IPS DF 4.7 (cell line): ENCODE results near the gene CNOT8.
"Not testable (repeated sequence)": the region's sequence is repeated elsewhere in the genome, so short reads cannot be mapped to it uniquely, and the experiment has no call there.

Experiments used
- DNase-seq: peaks from one replicate; pipeline ENCODE4 v3.0.0-alpha.2; 2013; ENCODE audit warnings: low spot score; ENCODE audit errors: extremely low read depth

Gene CNOT8

DNA sequence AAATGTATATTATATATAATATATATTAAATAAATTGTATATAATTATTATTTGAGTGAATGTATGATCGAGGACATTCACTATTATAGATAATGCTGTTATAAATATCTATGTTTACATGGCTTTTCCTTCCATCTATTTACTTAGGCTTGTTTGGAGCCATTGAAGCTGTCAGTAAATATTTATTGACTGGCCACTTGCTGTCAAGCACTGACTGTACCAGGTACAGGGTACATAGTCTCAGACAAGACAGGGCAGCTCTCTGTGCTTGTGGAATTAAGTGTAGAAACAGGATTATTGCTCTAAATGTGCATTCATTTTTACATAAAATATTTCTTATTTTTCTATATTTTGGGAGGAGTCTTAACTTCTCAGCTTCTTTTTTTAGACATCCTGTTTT is 24.4 kb upstream of the CNOT8 start:
- no peak for DNase-seq

DNA sequence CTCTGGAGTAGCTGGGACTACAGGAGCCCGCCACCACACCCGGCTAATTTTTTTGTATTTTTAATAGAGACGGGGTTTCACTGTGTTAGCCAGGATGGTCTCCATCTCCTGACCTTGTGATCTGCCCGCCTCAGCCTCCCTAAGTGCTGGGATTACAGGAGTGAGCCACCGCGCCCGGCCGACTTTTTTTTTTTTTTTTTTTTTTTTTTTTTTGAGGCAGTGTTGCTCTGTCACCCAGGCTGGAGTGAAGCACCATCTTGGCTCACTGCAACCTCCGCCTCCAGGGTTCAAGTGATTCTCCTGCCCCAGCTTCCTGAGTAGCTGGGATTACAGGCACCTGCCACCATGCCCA is 22.8 kb upstream of the CNOT8 start:
- not testable (repeated sequence) for DNase-seq

DNA sequence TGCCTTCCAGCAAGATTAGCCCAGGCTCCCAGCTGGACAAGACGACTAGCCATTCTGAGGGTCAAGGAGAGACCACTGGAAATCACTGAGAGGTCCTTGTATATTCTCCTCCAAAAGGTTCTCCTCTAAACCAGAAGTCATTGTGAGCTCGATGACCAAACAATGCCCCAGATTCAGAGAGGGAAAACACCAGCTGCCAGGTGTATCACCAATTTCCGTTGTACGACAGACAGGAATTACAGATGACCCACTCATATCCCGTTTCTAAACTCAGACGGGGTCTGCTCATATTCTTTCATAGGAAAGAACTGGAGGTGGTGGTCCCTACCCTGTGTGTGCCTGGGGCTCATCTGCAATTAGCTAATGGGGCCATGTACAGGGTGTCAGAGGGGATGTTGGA is 22.2 kb upstream of the CNOT8 start:
- DNase-seq, result no peak

DNA sequence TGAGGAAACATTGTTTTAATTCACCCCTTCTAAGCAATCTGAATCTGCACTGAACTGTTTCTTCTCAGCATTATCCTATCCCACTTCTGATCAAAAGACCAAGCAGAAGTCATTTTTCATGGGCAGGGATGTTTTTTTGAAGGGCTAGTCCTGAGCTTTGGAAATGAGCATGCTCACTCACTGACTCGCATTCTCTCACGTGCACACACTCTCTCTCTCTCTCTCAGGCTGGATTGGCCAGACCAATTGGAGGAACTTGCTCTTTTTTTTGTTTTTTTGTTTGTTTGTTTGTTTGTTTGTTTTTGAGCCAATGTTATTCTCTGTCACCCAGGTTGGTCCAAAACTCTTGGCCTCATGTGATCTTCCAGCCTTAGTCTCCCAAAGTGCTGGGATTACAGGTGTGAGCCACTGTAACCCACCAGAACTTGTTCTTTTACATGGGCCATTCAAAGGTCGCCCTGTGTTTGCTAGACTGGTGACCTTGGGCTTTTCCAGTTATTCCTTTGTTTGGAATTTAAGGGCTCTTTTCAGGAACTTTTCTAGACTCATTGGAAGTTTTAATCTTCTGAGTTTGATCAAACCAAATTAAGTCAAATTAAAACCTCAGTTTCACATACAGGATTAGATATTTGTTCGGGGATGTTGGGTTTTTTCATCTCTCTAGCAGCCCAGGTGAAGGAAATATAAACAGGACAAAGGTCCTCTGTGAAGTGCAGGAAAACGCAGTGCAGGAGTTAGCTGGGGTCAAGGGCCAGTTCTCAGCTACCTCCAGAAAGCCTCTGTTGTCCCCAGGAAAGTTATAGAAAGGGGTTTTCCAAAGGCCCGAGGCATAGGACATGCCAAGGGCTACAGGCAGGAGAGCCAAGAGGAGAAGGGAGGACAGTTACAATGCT is 21.2 kb upstream of the CNOT8 start:
- no peak for DNase-seq

DNA sequence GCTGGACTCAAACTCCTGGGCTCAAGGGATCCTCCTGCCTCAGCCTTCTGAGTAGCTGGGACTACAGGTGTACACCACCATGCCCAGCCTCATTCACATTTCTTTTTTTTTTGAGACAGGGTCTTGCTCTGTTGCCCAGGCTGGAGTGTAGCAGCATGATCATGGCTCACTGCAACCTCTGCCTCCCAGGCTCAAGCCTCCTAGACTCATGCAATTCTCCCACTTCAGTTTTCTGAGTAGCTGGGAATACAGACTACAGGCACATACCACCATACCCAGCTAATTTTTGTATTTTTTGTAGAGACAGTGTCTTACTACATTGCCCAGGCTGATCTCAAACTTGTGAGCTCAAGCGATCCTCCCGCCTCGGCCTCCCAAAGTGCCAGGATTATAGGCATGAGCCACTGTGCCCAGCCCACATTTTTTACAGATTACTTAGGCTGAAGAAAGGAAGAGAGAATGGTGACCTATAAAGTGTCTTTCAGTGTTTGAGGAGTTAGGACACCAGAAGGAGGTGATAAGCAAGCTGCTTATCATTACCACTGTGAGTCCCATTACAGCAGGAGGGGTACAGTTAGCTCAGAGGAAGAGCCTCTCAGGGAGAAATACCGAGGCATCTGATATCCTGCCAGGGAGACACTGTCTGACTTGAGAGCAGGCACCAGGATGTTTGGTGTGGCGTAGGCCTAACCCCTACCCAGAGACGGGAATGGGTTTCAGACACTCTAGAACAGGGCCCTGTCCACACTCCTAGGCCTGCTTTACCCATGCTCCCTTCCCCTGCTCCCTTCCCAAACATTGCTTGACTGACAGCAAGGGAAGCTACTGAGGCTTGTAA is 17.8 kb upstream of the CNOT8 start:
- no peak for DNase-seq

DNA sequence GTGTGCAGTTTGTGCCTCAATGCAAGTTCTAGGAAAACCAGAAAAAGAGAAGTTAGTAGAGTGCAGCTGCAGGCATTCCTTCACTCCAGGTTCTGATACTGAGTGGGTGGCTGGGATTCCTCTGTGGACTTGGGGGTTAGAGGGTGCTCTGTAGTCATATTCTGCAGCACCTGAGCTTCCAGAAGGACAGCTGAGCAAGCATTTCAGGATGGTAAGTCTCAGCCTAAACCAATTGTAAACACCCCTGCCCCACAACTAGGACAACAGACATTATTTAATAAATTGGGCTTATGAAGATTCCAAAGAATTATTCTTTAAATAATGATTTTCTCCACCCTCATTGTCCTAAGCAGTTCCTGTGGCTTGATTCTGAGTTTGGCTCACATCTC is 17.2 kb upstream of the CNOT8 start:
- no peak for DNase-seq

DNA sequence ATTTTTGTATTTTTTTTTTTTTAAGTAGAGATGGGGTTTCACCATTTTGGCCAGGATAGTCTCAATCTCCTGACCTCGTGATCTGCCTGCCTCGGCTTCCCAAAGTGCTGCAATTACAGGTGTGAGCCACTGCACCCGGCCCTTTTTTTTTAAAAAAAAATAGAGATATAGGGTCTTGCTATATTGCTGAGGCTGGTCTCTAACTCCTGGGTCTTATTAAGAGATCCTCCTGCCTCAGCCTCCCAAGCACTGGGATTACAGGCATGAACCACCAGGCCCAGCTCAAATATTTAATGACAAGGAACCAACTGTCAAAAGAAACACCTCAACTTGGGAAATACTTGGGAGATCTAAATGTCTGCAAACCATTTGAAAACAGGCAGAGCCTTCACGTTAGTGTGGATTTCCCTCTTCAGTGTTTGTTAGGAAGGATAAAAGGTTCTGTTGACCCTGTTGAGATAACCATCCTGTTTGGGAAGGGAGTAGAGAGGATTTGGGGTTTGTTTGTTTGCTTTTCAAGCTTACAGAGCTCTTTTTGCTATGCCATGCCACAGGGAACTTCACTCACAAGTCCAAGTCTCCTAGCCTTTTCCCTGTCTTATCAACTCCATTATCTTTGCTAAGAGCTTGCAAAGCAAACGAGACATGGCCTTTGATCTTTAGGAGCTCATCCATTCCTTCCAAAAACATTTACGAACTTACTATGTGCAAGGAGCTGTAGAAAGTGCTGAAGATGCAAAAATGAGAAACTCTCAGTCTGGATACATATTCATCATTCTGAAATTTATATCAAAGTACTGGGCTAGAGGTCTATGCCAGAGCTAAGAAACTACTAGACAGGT is 15.5 kb upstream of the CNOT8 start:
- DNase-seq, result no peak

DNA sequence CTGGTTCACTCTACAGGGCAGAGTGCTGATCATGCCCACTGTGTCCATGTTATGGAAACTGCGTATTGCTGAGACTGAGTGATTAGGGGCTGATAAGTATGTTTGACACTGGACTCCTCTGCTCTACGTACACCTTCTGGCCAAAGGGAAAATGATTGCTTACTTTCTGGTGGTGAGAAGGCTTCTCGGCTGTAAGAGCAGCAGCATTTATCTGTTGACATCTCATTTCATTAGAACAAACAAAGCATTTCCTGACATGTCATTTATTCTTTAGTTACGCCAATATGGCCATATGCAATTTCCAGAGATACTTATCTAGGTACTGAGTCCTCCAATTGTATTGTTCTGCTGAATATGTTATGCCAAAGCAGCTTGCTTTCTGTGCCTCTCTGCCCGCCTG is 13.6 kb upstream of the CNOT8 start:
- DNase-seq, result no peak

DNA sequence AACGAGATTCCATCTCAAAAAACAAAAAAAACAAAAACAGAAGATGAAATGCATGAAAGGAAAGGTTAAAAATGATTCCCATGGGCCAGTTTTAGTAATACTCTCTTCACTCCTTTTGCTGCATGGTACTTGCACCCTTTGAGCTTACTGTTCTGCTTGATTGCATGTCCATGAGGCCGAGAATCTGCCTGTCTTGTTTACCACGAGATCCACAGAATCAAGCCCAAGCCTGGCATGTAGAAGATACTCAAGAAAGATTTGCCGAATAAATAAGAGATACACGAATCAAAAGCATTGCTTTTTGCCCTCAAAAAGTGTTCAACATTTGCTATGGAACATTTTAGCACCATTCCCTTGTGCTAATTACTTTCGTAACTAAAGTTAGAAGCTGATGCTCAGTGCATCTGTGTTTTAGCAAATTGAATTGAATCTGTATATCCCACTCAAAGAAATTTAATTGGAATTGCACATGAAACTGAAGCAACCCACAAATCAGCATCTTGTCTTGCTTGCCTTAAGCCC is 9.1 kb upstream of the CNOT8 start:
- DNase-seq, result no peak

DNA sequence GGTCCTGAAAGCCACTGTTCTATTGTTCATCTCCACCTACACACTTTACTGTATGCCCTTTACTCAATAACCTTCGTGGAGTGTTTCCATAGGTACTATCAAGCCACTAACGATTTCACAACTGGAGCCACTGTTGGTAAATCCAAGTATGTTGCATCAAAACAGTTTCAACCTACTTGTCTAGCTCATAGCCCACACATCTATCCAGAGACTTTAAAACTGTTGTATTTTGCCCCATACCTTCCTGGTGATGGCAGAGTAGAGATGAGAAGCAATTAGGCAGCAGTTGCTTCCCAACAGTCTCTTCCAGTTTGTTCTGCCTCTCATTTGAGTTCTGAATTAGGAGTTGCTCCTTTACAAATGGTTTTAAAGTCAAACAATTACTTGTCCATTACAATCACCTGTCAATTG is 8.6 kb upstream of the CNOT8 start:
- DNase-seq, result no peak

DNA sequence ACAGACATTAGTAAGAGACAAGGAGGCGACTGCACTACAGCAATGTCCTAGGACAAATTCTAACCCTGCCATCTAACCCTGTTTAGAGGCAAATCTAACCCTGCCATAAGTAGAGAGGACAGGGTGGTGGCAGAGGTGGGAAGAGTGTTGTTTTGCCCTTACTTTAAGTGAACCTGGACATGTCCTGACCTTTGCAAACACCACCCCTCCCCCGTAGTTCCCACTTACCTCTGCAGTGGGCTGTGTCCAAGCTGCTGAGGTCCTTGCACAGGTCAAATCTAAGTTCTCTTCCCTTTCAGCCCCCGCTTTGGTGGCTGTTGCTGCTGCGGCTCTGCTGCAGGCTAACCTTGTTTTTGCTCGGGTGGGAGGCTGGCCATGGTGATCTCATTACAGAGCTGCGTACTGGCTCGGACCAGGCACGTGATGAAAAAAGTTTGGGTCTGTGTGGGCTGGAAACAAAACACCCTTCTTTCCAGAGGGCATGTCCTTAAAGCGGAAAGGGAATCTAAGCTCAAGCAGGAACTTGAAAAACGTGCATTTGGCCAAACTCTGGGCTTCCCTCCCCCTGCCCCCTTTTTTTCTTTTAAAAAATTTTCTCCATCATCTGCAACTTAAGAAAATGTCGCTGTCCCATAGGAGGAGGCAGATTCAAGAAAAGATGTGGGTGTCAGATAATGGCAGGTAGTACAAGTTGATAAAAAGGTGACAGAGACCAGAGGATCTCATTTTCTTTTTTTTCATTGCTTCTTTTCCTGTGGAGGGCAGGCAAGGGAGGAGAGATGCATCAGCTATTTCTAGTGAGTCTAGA is 8.0 kb upstream of the CNOT8 start, which contains the start of gene FAXDC2:
TSS of gene FAXDC2 (minus strand) at position 349 of the 808 bp plus-strand sequence. CDS start 12,425 bp downstream, outside the sequence.
- no peak for DNase-seq

DNA sequence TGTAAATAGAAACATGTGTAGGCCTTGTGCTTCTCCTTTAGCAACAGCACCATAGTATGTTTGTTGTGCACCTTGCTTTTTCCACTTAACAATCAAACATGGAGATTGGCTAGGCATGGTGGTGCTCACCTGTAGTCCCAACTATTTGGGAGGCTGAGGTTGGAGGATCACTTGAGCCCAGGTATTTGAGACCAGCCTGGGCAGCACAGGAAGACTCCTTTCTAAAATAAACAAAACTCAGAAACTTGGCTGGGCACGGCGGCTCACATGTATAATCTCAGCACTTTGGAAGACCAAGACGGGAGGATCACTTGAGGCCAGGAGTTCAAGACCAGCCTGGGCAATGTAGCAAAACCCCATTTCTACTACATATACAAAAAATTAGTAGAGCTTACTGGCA is 7.1 kb upstream of the CNOT8 start:
- DNase-seq, result no peak

DNA sequence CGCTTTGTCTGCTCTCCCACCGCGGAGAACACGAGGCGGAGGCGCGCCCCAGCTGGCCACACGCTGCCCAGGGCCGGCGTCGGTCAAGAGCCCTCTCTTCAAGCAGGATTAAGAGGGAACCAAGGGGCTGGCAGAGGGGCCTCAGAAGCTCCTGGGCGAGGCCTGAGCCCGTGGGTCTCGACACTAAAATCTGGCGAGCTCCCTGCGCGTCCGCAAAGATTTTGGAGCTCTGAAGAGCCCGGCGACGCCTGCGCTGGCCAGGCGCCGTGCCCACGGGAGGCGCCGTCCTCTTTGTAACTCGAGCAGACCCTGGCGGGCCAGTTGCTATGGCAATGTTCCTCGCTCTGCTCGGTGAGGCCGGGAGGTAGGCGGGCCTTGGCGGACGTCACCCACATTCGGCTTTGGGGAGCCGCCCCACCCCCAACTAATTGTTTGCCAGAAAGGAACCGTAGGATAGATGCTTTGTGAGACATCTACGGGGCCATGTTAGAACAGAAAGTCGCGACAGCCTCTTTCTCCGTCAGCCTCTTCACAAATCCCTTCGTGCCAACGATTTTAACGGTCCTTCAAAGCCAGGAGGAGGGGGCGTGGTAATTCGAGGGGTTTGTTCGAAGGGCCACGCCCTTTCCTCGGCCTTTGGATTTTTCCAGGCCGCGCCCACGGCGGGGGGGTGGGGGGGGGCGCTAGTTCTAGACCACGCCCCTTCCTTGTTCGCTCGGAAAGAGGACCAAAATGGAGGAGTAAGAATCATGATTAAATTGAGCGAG is 714 bp upstream of the CNOT8 start:
- no peak for DNase-seq

DNA sequence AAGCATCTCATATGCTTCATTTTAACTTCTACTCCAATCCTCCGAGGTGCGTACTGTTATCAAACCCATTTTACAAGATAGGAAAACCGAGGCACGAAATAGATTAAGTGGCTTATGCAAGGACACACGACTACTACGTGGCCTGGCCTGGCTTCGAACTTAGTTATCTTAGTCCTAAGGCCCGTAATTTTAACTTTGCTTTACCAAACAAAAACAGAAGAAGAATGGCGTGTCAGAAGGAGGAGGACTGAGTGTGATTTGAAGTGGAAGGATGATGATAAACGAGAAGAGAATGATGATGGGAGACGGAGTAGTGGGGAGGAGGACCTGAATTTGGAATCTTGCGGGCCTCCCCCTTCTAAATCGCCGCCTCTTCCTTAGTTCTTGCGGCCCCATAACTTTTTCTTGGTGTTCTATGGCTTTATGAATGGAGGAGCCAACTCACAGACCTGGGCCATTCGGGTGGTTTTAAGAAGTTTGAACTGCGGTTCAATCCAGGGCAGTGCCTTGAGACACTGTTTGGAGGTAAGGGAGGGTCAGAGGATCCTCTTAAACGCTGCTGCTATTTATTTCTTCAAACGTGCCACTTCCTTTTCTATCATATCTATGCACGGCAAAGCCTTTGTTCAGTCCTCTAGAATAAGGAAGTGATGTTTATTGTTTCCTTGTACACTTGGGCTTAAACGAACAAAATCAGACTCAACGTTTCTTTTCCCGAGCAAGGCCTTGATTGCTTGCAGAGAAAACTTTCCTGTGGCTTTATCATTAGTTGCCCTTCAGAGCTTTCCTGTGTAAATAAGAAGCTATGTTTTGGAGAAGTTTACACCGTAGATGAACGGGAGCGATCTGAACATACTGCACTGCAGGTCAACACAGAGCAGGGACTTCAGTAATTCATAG is 795 bp downstream of the CNOT8 start:
- DNase-seq, result no peak

DNA sequence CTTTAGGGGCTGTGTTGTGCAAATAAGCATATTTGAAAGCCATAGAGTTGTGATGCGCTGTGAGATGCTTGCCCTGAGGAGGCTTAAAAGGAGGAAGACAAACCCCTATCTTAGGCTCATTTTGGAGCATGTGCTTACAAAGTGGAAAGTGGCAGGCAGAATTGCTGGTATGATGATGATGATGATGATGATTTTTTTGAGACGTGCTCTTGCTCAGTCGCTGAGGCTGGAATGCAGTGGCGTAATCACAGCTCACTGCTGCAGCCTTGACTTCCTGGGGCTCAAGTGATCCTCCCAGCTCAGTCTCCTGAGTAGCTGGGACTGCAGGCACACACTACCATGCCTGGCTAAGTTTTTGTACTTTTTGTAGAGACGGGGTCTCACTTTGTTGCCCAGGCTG is 1.7 kb downstream of the CNOT8 start:
- DNase-seq, result no peak

DNA sequence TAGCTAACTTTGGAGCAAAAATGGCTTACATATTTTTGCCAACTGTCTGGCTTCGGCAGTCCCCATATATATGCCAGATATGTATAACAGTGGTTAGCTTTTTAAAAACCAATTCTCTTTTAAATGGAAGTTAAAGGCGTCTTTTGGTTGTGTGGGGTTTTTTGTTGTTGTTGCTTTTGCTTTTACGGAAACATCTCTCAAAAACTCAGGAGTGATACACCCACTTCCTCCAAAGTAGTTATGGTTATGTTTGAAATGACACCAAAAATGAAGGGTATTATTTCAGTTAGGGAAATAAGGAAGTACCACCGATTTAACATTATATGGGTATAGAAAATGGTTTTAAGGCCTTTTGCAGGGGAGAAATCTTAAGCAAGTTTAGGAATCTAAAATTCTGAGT is 2.3 kb downstream of the CNOT8 start:
- no peak for DNase-seq

DNA sequence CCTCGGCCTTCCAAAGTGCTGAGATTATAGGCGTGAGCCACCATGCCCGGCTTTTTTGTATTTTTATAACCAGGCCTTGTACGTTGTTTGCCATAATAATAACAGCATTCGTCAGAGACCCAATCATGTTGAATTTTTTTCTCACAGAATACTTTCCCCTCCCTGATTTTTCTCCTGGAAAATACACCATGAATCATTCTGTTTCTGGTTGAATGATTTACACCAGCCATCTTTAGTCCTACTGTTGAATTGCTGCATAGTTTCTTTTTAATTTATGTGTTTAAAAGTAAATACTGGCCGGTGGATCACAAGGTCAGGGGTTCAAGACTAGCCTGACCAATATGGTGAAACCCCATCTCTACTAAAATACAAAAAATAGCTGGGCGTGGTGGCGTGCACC is 3.5 kb downstream of the CNOT8 start:
- DNase-seq, result no peak

DNA sequence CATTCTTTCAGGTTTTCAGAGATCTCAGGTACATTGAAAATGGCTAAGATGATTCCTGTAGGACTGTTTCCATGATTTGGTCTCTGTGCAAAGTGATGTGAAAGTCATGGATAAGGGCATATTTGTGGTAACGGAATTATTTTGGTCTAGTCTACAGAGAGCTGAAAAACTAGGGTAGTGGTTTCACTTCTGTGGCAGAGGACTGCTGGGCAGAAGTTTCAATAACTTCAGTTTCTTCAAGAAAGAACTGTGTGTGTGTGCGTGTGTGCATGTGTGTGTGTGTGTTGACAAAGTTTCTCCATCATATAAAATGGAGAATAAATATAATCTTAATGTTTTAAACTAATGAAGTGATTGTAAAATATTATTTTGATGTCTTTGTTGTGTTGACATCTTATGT is 4.3 kb downstream of the CNOT8 start:
- no peak for DNase-seq
